GM18526 (cell line): Measurements from ENCODE around the gene KCNIP4.

ENCODE experiments used
- POLR2A ChIP-seq: IDR thresholded peaks from 3 replicates; pipeline ENCODE4 v1.6.1; 2011; ENCODE audit not compliant: insufficient read length; ENCODE audit errors: extremely low read depth

Gene KCNIP4

DNA sequence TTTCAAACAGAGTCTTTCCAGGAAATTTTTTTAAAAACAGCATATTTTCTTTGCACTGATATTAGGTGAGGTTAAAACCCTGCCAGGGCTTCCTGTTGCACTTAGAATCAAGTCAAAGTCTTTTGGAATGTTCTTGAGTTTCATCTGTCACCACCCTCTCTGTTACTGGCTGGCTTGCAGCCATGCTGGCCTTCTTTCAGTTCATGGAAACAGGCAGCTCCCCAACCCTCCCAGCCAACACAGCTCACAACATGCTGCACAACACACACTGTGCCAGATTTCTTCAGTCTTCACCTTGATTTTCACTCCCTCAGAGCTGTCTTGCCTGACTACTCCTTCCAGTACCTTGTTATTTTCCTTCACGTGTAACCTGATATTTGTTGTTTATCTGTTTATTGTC, 129.5 kb downstream of the KCNIP4 start:
- TF ChIP-seq POLR2A, result no peak

DNA sequence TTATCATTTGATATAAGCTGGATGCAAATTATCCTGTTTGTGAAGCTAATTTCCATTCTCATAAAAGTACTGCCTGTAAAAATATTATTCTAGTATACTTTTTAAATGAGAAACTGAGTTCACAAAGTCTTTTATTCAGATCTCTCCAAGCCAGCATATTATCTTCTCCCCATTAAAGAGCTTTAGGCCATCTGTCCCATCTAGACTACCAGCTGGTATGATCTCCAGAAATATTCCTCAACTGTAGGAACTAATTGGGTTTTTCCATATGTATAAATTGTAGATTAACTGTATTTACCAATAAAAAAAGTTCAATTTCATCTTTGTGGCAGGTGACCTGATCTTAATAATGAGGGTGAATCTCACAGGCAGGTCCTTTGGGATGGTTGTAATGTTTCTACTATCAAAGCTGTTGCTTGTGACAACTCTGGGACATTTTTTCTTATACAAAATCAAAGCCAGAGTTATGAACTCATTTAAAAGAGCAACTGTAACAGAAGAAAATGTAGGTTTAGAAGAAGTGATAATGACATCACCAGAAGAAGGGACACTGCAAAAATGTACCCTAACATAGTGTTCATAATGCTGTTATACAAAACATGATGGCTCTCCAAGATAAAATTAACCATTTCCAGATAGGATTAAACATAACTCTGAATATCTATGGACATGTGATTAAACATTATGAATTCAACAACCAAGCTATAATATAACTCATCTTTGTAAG, 132.8 kb downstream of the KCNIP4 start:
- no peak for TF ChIP-seq POLR2A

- no peak for TF ChIP-seq POLR2A
These were observed 137.0 kb downstream of the KCNIP4 start for GRCh38 chr4:21811565-21811964.

- TF ChIP-seq POLR2A, result no peak
These were observed 141.6 kb downstream of the KCNIP4 start for GRCh38 chr4:21806991-21807390.

DNA sequence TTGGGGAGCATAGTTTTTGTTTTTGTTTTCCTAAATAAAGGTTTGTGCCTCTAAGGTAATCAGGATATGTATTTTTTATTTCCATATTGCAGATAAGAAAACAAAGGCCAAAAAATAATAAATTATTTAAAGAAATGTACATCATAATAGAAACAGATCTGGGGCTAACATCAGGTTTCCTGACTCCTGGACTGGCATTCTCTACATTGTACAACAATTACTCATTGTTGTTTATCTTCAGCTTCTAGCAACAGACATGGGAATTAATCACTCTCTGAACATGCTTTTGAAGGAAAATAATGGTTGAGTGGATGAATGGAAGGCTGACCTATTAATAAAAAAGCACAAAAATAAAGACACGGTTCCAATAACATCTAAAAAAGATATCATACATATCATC, 146.2 kb downstream of the KCNIP4 start:
- no peak for TF ChIP-seq POLR2A

GRCh38 chr4:21801661-21802385, 146.7 kb downstream of the KCNIP4 start:
- TF ChIP-seq POLR2A, result no peak

GRCh38 chr4:21795091-21795490, 153.5 kb downstream of the KCNIP4 start:
- TF ChIP-seq POLR2A, result no peak

GRCh38 chr4:21792736-21793135, 155.8 kb downstream of the KCNIP4 start:
- no peak for TF ChIP-seq POLR2A

GRCh38 chr4:21790438-21791029, 158.0 kb downstream of the KCNIP4 start:
- no peak for TF ChIP-seq POLR2A

GRCh38 chr4:21780148-21780547, 168.4 kb downstream of the KCNIP4 start:
- no peak for TF ChIP-seq POLR2A

- no peak for TF ChIP-seq POLR2A
These were observed 169.9 kb downstream of the KCNIP4 start for GRCh38 chr4:21778702-21779101.

- TF ChIP-seq POLR2A, result no peak
These were observed 172.9 kb downstream of the KCNIP4 start for GRCh38 chr4:21775703-21776102.

DNA sequence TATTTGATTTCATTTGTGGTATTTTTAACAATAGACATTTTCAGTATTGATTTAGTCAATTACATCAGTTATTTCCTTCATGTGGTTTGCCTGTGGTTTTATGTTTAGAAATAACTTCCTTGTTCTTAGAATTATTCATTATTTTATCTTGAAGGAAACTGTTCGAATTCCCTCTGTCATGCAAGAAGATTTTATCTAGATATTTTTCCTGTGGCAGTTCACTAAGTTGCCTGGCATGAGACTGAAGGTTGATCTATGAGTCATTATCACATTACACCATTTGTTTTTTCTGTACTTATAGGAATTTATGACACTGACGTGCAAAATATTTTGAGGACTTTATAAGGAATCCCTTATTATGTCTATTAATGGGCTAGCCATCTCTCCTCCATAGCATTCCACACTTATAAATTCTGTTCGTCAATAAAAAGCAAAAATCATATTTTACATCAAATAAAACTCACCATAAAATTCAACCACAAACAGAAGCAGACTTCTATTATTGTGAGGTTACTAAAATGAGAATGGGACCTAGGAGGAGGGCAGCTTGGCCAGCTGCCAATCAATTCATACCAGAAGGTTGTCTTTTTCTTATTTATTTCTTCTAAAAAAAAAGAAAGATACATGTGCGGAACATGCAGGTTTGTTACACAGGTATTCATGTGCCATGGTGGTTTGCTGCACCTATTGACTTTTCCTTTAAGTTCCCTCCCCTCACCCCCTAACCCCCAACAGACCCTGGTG, 179.0 kb downstream of the KCNIP4 start:
- TF ChIP-seq POLR2A, result no peak

GRCh38 chr4:21768349-21769310, 179.9 kb downstream of the KCNIP4 start:
- no peak for TF ChIP-seq POLR2A
